Lower leg skin (tissue), 4 donors: ENCODE results near the gene OFD1. TPM values are rescaled to one million over a fixed set of nuclear protein-coding genes. Genes with fewer than 3 reads are reported as not detected.
"Not testable (repeated sequence)": the region's sequence is repeated elsewhere in the genome, so short reads cannot be mapped to it uniquely, and the experiment has no call there.

ENCODE experiments used
- DNase-seq, 2 donors: peaks; one replicate each; pipeline ENCODE4 v3.0.0-alpha.2; 2019; ENCODE audit warnings: low spot score in 2 of 2
- H3K4me3 ChIP-seq: fragments of 200-600 bp; sonication (generic); 2 replicates; pipeline ENCODE4 v1.5.1; 2017; ENCODE audit warnings: mild to moderate bottlenecking, low read depth; ENCODE audit not compliant: poor library complexity, severe bottlenecking
- POLR2A ChIP-seq, 2 donors: fragments of 450-650 bp; IDR thresholded peaks; one replicate each; pipeline ENCODE4 v1.6.1; 2016 to 2017; ENCODE audit warnings: antibody characterized with exemption in 2 of 2, mild to moderate bottlenecking in 1 of 2, moderate library complexity in 1 of 2
- WGBS, 2 donors: methylation state at CpG; one replicate each; pipeline ENCODE4 v1.1.5; 2018; 5-methylcytosine and 5-hydroxymethylcytosine counted together
- intact Hi-C: fragments of 100-400 bp; cut with DNase I; formaldehyde crosslinking; loops from one replicate; pipeline ENCODE4 v1.15.0; 2023; ENCODE audit warnings: low total_unique reads
- total RNA-seq, 4 donors: library from RNA; depleted of rRNA; stranded (reverse); fragments of >200 nt; gene quantifications; one replicate each; pipeline ENCODE4 v1.1.0, GENCODE V29; 2016
- TF ChIP-seq, protein P1 (sequence below), 3 donors: fragments of 450-650 bp; IDR thresholded peaks; one replicate each; pipeline ENCODE4 v1.5.1; 2016; ENCODE audit warnings: antibody characterized with exemption in 3 of 3, mild to moderate bottlenecking in 3 of 3, moderate library complexity in 2 of 3

The OFD1 gene
- total RNA-seq, 4 donors from 2014 or later = 20.0 to 69.6 (median 27.5) TPM

DNA sequence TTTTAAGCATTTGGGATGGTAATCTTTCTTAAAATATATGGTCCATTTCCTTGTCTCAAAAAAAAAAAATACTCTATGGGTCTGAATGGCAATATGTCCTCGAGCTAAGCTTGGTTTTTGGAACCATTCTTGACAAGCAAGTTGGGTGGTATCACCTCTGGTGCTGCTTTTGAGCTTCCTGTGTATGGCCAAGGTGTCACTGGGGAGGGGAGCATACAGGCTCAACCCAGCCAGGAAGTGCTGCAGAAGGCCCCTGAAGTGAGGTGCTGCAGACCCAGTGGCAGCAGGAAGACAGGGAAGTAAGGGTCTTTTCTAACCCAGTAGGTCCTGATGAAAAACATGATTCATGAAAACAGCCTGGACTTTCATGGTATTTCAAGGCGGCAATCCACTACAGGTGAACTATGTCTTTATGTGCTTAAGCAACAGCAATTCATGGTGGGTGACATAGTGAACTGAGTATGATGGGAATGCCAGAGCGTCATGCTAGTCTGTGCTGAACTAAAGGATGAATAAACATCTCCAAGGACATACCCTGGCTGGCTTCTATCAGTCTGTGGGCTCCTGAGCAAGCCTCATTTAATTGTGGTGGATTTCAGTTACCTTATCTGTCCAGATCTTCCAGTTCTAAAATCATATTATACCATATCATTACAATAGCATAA lies 15.2 kb upstream of the OFD1 start:
- TF ChIP-seq, protein P1, sequence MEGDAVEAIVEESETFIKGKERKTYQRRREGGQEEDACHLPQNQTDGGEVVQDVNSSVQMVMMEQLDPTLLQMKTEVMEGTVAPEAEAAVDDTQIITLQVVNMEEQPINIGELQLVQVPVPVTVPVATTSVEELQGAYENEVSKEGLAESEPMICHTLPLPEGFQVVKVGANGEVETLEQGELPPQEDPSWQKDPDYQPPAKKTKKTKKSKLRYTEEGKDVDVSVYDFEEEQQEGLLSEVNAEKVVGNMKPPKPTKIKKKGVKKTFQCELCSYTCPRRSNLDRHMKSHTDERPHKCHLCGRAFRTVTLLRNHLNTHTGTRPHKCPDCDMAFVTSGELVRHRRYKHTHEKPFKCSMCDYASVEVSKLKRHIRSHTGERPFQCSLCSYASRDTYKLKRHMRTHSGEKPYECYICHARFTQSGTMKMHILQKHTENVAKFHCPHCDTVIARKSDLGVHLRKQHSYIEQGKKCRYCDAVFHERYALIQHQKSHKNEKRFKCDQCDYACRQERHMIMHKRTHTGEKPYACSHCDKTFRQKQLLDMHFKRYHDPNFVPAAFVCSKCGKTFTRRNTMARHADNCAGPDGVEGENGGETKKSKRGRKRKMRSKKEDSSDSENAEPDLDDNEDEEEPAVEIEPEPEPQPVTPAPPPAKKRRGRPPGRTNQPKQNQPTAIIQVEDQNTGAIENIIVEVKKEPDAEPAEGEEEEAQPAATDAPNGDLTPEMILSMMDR (IDR thresholded peaks at IDR 0.05) = no peak
- TF ChIP-seq POLR2A (IDR thresholded peaks at IDR 0.05) = no peak
- no peak for DNase-seq
- intact Hi-C loops = no loop called here
- no peak overlapping the region for H3K4me3 ChIP-seq
- WGBS, 2 donors = 89 to 94% methylated on average over 3 of the region's 3 CpGs

DNA sequence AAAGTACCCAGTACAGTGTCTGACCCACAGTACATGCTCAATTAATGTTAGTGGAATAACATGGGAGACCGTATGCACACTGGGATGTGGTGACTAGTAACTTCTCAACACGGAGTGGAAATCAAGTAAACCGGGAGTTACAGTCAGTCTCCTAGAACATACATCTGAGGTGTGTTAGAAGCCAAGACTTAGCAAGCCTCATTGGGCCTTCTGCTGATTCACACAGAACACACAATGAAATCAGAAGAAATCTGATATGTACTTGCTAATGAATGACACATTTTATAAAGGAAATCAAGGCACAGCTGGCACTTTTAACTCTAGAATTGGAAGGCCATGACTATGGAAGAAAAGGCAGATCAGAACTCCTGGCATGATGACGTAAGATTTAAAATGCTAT lies 13.2 kb upstream of the OFD1 start:
- no peak for DNase-seq
- WGBS, 2 donors = 65 to 77% methylated on average over 4 of the region's 4 CpGs
- H3K4me3 ChIP-seq = no peak overlapping the region
- intact Hi-C loops = no loop called here
- TF ChIP-seq, protein P1 (IDR thresholded peaks at IDR 0.05) = no peak
- no peak for TF ChIP-seq POLR2A (IDR thresholded peaks at IDR 0.05)

DNA sequence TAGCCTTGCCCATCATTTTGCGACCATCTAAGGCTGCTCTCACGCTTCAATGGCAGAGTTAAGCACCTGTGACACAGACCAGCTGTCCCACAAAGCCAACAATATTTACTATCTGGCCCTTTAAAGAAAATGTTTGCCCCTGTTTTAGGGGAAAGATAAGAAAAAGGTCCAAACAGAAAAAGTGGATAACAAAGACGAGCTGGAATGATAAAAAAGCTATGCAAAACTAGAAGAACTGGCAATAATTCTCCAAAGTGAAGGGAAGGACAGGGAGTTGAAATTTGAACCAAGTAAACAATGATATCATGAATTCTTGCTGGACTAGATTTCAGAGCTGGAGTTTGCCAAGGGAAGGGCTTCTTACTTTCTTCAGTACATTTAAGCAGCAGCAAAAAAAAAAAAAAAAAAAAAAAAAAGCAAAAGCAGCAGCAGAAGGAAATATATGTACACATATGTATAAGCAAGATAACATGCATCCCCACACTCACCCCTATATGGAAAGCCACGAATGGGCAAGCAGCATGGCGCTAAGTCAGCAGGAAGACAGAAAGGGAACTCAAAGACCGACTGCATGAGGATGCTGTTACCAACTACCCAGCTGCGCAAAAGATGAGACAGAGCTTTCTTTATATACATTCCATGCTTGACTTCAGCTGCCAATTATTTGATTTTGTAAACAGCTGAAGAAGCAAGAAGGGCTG lies 12.6 kb upstream of the OFD1 start:
- DNase-seq = no peak
- intact Hi-C loops = no loop called here
- no peak overlapping the region for H3K4me3 ChIP-seq
- no peak for TF ChIP-seq POLR2A (IDR thresholded peaks at IDR 0.05)
- TF ChIP-seq, protein P1 (IDR thresholded peaks at IDR 0.05) = no peak
- WGBS, 2 donors = 34 to 67% methylated on average over 7 of the region's 7 CpGs

- WGBS, 2 donors = 90% methylated on average over 2 to 9 of the region's 9 CpGs
- intact Hi-C loops, H3K4me3 ChIP-seq, DNase-seq: not testable (repeated sequence)
These were observed 9.7 kb upstream of the OFD1 start for GRCh38 chrX:13724878-13725277.

GRCh38 chrX:13726583-13726982 lies 8.0 kb upstream of the OFD1 start:
- DNase-seq, H3K4me3 ChIP-seq, intact Hi-C loops: not testable (repeated sequence)
- WGBS, 2 donors = 92 to 93% methylated on average over 2 of the region's 2 CpGs

- intact Hi-C loops = loop anchor here (10.0 kb wide), 1 partner anchor 66 kb away; no protein-coding TSS in a partner anchor
- WGBS, 2 donors = 94 to 100% methylated on average over 1 of the region's 1 CpG
These were observed 4.0 kb upstream of the OFD1 start for GRCh38 chrX:13730523-13730922.

GRCh38 chrX:13732246-13733067 lies 2.1 kb upstream of the OFD1 start:
- no peak overlapping the region for H3K4me3 ChIP-seq
- intact Hi-C loops = loop anchor here (10.0 kb wide), 1 partner anchor 68 kb away; no protein-coding TSS in a partner anchor
- no peak for DNase-seq
- TF ChIP-seq, protein P1 (IDR thresholded peaks at IDR 0.05) = no peak
- no peak for TF ChIP-seq POLR2A (IDR thresholded peaks at IDR 0.05)
- WGBS, 2 donors = 38 to 61% methylated on average over 7 of the region's 7 CpGs

More at GRCh38 chrX:13730523-13730922, 4.0 kb upstream of the OFD1 start:
- not testable (repeated sequence) for DNase-seq, H3K4me3 ChIP-seq
